ENCODE results near the gene ZNF488. TPM values are rescaled to one million over a fixed set of nuclear protein-coding genes. Genes with fewer than 3 reads are reported as not detected.

The ZNF488 gene
- polyA plus RNA-seq, 1 donor: 3.6 TPM

DNA sequence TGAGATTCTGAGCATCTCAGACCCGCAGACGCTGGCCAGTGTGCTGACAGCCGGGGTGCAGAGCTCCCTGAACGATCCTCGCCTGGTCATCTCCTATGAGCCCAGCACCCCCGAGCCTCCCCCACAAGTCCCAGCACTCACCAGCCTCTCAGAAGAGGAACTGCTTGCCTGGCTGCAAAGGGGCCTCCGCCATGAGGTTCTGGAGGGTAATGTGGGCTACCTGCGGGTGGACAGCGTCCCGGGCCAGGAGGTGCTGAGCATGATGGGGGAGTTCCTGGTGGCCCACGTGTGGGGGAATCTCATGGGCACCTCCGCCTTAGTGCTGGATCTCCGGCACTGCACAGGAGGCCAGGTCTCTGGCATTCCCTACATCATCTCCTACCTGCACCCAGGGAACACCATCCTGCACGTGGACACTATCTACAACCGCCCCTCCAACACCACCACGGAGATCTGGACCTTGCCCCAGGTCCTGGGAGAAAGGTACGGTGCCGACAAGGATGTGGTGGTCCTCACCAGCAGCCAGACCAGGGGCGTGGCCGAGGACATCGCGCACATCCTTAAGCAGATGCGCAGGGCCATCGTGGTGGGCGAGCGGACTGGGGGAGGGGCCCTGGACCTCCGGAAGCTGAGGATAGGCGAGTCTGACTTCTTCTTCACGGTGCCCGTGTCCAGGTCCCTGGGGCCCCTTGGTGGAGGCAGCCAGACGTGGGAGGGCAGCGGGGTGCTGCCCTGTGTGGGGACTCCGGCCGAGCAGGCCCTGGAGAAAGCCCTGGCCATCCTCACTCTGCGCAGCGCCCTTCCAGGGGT lies 35.2 kb downstream of the ZNF488 start:
- DNase-seq: no peak

GRCh38 chr10:47348138-47348651 lies 35.9 kb downstream of the ZNF488 start, which contains the start of gene RBP3:
RBP3 (plus strand) TSS chr10:47348363; CDS start chr10:47348485, 122 bp downstream.
- no peak for DNase-seq

GRCh38 chr10:47347303-47347675 lies 36.8 kb downstream of the ZNF488 start:
- DNase-seq: no peak

- no peak for DNase-seq
These were observed 37.4 kb downstream of the ZNF488 start for GRCh38 chr10:47346581-47347302.

GRCh38 chr10:47344996-47345870 lies 38.9 kb downstream of the ZNF488 start:
- no peak for DNase-seq

- DNase-seq: peak; percentile 17
These were observed 43.4 kb downstream of the ZNF488 start for GRCh38 chr10:47340608-47341170.

DNA sequence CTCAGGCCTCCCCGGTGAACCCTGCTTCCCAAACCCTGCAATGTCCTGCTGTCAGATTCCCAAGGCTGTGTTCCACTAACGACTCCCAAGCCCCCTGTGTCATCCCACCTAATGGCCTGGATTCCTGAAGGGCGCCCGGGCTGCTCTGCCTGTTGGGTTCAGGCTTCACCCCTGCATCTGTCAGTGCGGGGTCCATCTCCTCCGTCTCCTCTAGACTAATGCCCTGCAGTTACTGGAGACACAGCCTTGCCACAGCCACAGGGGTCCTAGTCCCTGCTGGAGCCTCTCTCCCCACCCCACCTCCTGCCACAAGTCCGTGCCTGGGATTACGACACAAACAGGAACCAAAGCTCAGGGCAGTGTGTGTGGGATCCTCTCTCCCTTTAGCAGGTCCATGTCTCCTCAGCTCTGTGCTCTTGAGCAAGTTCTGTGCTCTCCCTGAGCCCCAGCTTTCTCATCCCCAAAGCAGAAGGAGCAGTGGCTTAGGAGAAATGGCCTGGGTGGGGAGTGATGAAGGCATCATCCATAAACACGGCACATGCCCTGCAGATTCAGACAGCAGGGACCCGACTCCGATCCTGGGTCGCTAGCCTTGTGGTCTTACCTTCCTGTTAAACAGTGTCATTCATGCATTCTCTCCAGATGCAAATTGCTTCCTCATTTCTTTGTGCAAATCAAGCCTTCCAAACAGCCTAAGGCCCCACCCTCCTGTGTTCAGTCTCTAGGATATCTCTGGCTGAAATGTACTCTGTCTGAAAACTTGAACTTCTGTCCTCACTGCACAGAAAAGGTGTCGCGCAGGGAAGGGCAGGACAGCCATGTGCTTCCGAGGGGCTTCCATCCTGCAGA lies 44.1 kb downstream of the ZNF488 start:
- DNase-seq: no peak

GRCh38 chr10:47339186-47339735 lies 44.8 kb downstream of the ZNF488 start:
- no peak for DNase-seq

GRCh38 chr10:47337310-47337709 lies 46.8 kb downstream of the ZNF488 start:
- no peak for DNase-seq

DNA sequence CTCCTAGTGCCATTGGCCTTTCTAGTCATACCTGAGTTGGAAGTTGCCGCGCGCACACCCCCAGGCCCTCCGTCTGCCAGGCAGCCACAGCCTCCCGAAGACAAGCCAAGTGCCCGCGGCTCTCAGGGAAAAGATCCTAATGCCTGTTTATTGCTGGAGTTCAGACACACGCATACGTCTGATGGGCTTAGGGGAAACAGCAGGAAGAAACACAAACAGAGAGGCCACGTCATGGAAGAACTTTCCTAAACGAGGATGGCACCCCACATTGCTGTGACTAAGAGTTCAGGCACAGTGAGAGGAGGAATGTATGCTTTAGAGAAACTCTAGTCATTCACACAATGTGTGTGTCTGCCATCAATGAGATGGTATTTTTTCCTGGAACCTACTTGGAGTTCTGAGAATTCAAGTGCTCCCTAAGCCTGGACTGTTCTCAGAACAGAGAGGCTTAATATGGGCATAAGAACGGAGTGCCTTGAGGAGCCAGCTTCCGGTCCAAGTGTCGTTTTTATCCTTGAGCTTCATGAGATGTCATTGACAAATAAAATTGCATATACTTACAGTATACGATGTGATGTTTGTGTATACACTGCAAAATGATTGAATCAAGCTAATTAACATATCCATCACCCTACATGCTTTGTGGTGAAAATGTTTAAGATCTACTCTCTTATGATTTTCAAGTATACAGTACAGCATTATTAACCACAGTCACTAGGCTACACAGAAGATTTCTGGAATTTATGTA lies 47.5 kb downstream of the ZNF488 start:
- DNase-seq: no peak

DNA sequence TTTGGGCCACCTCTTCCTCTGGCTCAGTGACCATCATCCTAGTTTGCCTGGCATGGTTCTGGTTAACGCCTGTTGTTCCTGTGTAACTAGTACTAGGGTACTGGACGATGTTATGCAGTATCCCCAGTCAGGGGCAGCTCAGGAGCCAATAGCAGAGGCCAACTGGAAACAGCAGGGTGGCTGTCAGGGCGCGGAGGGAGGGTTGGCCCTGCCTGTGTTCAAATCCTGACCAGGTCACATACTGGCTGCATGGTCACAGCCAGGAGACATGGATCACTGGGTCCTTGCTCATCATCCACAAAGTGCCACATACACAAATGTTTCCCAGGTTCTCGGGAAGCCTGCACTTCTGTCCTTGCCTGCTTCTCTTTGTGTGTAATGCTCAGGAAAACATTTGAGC lies 48.2 kb downstream of the ZNF488 start:
- no peak for DNase-seq

DNA sequence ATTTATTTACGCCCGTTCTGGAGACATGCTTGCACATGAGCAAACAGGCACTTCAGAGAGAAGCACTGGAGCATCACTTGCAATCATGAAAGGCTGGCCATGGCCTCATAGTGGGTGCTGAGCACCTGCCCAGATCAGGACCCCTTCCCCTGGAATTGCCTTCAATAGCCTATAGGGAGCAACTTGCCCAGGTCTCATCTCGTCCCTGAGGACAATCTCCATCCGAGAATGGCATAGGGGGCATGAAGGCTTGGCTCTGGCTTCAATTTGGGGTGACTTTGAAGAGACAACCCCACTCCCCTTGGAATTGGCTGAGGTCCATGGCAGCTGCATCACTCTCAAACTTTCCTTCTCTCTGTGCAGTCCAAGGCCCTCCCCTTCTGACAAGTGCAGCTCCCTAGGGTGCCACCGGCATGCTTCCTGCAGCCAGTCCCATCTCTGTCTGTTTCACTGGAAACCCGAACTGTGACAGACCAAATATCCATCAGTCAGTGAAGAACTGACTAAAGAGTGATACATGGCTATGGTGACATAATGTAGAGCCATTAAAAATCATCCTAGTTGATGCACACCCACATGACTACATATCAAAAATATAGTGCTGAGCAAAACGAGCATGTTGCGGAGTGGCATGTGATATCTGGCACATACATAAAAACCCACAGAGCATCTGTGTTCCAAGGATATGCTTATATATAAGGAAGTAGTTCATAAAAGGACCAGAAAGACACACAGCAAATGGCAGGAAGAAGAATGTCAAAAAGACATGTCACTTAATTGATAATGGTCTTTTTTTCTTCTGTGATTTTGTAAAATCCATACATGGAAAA lies 49.4 kb downstream of the ZNF488 start:
- no peak for DNase-seq

GRCh38 chr10:47333532-47333931 lies 50.6 kb downstream of the ZNF488 start:
- no peak for DNase-seq

DNA sequence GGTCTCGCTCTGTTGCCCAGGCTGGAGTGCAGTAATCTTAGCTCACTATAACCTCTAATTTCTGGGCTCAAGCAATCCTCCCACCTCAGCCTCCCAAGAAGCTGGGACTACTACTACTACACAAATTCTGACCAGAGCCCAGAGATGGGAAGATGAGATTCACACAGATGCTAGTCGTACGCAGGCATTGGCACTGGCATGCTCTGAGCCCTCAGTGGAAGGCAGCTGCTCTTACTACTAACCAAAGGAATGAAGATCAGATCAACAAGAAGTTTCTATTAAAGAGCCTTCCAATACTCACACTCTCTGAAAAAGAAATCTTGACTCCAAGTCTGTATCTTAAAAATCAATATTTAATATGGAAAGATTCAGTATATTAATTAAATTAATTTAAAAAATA lies 51.1 kb downstream of the ZNF488 start:
- DNase-seq: no peak

DNA sequence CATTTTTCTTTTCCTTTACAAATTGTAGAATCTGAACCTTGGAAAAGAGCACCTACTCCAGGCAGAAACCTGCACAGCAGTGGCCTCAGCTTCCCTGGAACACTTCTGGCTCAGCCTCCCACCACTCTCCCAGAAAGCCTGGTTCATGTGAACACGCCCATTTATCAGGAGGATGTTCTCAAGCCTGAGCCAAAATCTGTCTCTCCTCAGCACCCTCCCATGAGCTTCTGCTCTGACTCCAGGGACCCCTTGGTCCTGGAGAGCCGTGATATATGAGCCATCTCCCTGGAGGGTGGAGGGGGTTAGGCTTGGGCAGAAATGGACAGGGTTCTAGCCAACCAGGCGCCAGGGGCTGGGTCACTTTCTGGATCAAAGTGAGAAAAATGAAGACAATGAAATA lies 51.7 kb downstream of the ZNF488 start:
- DNase-seq: no peak

GRCh38 chr10:47331954-47332353 lies 52.1 kb downstream of the ZNF488 start:
- DNase-seq: no peak

GRCh38 chr10:47331491-47331890 lies 52.6 kb downstream of the ZNF488 start:
- no peak for DNase-seq

- no peak for DNase-seq
These were observed 53.3 kb downstream of the ZNF488 start for GRCh38 chr10:47330804-47331203.

DNA sequence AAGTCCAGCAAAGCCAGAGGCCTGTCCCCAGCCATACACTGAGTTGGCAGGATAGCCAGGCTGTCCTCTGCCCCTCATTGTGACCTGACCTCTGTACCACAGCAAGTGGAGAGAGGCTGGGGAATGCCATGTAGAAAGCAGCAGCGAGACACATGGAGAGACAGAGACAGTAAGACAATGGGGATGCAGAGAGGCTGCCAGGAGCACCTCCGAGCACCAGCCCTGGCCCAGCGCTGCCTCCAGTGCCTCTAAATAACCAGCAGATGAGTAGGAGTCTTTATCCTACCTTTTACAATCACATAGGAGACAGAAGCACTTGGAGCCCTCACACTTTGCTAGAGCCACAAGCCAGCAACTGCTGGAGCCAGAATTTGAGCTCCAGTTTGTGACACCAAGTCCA lies 53.7 kb downstream of the ZNF488 start:
- DNase-seq: no peak
